ENCODE data around the gene DNTT. TPM values are rescaled to one million over a fixed set of nuclear protein-coding genes. Genes with fewer than 3 reads are reported as not detected.

DNTT gene
- total RNA-seq, 4 donors from 2014 or later: not detected

- DNase-seq (ENCODE audit: low spot score): no peak
- no peak for ATAC-seq (ENCODE audit: low FRiP score)
- TF ChIP-seq CTCF (IDR thresholded peaks at IDR 0.05): no peak
Measured at GRCh38 chr10:96269438-96270300, 34.6 kb upstream of the DNTT start.

DNA sequence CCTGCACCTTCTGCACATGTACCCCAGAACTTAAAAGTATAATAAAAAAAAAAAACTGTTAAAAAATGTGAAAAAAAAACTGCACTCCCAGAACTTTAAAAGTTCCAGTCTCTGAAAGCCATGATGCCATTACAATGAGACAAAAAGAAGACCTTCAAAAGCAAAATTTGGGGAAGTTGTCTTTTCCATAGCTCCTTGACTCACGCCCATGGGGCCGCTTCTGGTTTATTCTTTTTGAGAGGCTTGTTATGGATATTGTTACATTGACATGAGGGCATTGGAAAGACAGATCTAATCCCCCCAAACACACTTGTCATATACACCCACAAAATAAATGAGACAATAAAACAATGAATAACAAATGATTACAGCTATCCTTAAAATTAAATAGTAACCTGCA lies 33.7 kb upstream of the DNTT start:
- no peak for ATAC-seq (ENCODE audit: low FRiP score)
- no peak for TF ChIP-seq CTCF (IDR thresholded peaks at IDR 0.05)
- DNase-seq (ENCODE audit: low spot score): no peak

GRCh38 chr10:96271016-96271815 lies 33.0 kb upstream of the DNTT start, which contains the start of gene BLNK:
BLNK (minus strand) TSS chr10:96271569; CDS start chr10:96271398, 171 bp downstream.
- DNase-seq (ENCODE audit: low spot score) (peak; percentile 27), ATAC-seq (ENCODE audit: low FRiP score) (peak; percentile 72)
- no peak for TF ChIP-seq CTCF (IDR thresholded peaks at IDR 0.05)

DNA sequence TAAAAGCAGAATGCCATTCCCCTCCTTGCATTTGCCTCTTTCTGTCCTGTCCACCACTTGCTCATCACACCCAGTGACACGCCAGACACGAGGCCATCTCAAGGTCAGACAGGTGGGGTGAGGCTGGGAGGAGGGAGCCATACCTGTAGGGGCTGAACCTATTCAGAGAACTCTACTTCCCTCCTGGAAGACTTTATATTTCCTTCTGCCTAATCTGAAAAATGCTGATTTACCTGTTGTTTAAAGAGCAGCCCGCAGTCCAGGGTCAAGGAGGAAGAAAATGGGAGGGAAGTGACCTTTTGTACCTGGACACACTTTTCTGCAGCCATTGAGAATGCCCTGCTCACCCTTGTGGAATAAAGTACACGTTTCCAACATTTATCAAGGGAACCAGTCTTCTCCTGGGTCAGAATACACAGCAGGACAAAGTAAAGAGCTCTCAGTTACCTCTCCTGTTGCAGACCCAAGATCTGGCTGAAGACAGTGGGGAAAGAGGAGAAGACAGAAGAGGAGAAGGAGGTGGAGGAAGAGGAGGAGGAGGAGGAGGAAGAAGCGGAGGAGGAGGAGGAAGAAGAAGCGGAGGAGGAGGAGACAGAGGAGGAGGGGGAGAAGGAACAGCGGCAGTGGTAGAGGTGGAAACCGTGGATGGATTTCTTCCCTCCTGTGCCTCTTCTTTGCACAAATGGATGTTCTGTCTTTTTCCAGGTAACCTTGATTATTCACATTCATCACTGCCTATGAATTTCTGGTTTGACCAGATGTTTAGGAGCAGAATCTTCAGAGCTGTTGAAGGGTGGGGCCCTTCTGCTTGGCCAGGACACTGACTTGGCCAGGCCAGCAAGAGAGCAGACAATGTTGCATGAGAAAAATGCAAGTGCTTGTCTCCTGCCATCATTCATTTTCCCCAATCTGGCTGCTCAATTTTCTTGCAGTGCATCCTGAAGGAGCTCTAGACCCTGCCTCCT lies 31.6 kb upstream of the DNTT start:
- no peak for TF ChIP-seq CTCF (IDR thresholded peaks at IDR 0.05)
- DNase-seq (ENCODE audit: low spot score): no peak
- ATAC-seq (ENCODE audit: low FRiP score): no peak

- ATAC-seq (ENCODE audit: low FRiP score) (no peak), DNase-seq (ENCODE audit: low spot score) (no peak)
- no peak for TF ChIP-seq CTCF (IDR thresholded peaks at IDR 0.05)
Measured at GRCh38 chr10:96275685-96276418, 28.4 kb upstream of the DNTT start.

- no peak for TF ChIP-seq CTCF (IDR thresholded peaks at IDR 0.05)
- ATAC-seq (ENCODE audit: low FRiP score) (no peak), DNase-seq (ENCODE audit: low spot score) (no peak)
Measured at GRCh38 chr10:96276426-96276825, 27.8 kb upstream of the DNTT start.
